GM12878 (cell line): Measurements from ENCODE around the gene CRIM1. TPM values are rescaled to one million over a fixed set of nuclear protein-coding genes. Genes with fewer than 3 reads are reported as not detected.

Source experiments
- ATAC-seq: fragments of 200-7000 bp; cut with Tn5 transposase; 3 replicates; pipeline ENCODE4 v1.9.1; 2020; ENCODE audit warnings: mild to moderate bottlenecking, moderate library complexity
- BruUV-seq: library from RNA; stranded (reverse); fragments of 400-500 nt; replicated peaks from 2 replicates; lab custom pipeline; 2021; lab: Mats Ljungman, UMichigan
- CTCF ChIA-PET: fragments of 300-600 bp; sonication (Branson Sonifier 250); formaldehyde crosslinking; extraction: SDS; loops from one replicate; lab custom pipeline; 2021; ENCODE audit warnings: inconsistent platforms; lab: Yijun Ruan, JAX
- POLR2A ChIA-PET: fragments of 350-600 bp; formaldehyde crosslinking; extraction: SDS; loops from one replicate; lab custom pipeline; 2021; ENCODE audit warnings: inconsistent platforms; lab: Charles Lee
- RAD21 ChIA-PET: fragments of 300-600 bp; sonication (Branson Sonifier 250); formaldehyde crosslinking; loops from one replicate; lab custom pipeline; 2023; ENCODE audit warnings: antibody characterized with exemption; ENCODE audit not compliant: unreplicated experiment; lab: Charles Lee
- SMC1A ChIA-PET: fragments of 300-600 bp; sonication (Branson Sonifier 250); formaldehyde crosslinking; loops from one replicate; lab custom pipeline; 2023; ENCODE audit not compliant: unreplicated experiment, uncharacterized antibody; lab: Charles Lee
- DNase-seq: peaks from one replicate; pipeline ENCODE4 v3.0.0-alpha.2; 2011; ENCODE audit warnings: low read depth, low spot score
- FAIRE-seq: peaks from 3 replicates; lab custom pipeline; 2011; peaks lifted over from hg19 to GRCh38; lab: Jason Lieb, UNC
- H2AFZ ChIP-seq: 2 replicates; pipeline ENCODE4 v1.6.0; 2011; ENCODE audit warnings: low read depth, low read length, control low read depth; ENCODE audit not compliant: control insufficient read depth
- H3K27ac ChIP-seq: 2 replicates; pipeline ENCODE4 v1.5.1; 2011; ENCODE audit warnings: control low read depth; ENCODE audit not compliant: control insufficient read depth, insufficient read depth
- H3K27me3 ChIP-seq, 2 experiments: replicated peaks in 1 of 2; 2 replicates each; pipeline versions ENCODE4 v1.6.0 to v1.6.1; 2011; ENCODE audit warnings: low read length in 1 of 2; ENCODE audit not compliant: control insufficient read depth in 2 of 2, insufficient read depth in 2 of 2
- H3K36me3 ChIP-seq, 2 experiments: 2 replicates each; pipeline ENCODE4 v1.5.1; 2011; ENCODE audit warnings: low read length in 1 of 2; ENCODE audit not compliant: control insufficient read depth in 2 of 2, insufficient read depth in 2 of 2
- H3K4me1 ChIP-seq: 2 replicates; pipeline ENCODE4 v1.6.1; 2011; ENCODE audit warnings: mild to moderate bottlenecking, low read length, moderate library complexity, mixed read lengths; ENCODE audit not compliant: control insufficient read depth, insufficient read depth
- H3K4me2 ChIP-seq: 2 replicates; pipeline ENCODE4 v1.6.0; 2011; ENCODE audit warnings: control low read depth; ENCODE audit not compliant: control insufficient read depth, insufficient read depth
- H3K4me3 ChIP-seq: fragments of 200-600 bp; sonication (generic); 2 replicates; pipeline ENCODE4 v1.5.1; 2016
- H3K79me2 ChIP-seq: 2 replicates; pipeline ENCODE4 v1.6.0; 2011; ENCODE audit warnings: low read length; ENCODE audit not compliant: control insufficient read depth, insufficient read depth
- H3K9ac ChIP-seq: 2 replicates; pipeline ENCODE4 v1.8.0; 2011; ENCODE audit warnings: low read length, control low read depth, mixed read lengths; ENCODE audit not compliant: control insufficient read depth, insufficient read depth
- H3K9me3 ChIP-seq: replicated peaks from 3 replicates; pipeline ENCODE4 v1.5.1; 2011; ENCODE audit warnings: mild to moderate bottlenecking, low read length; ENCODE audit not compliant: control insufficient read depth, insufficient read depth
- H4K20me1 ChIP-seq: 2 replicates; pipeline ENCODE4 v1.6.0; 2011; ENCODE audit not compliant: control insufficient read depth, insufficient read depth
- ELK1 ChIP-seq: IDR thresholded peaks from 2 replicates; pipeline ENCODE4 v1.6.1; 2012; ENCODE audit warnings: low read depth, low read length, improper control_type of control experiment
- IRF4 ChIP-seq: IDR thresholded peaks from 2 replicates; pipeline ENCODE4 v1.6.1; 2011; ENCODE audit warnings: low read depth, low read length
- JUND ChIP-seq: IDR thresholded peaks from 2 replicates; pipeline ENCODE4 v1.6.1; 2012; ENCODE audit warnings: low read depth, mild to moderate bottlenecking, low read length, improper control_type of control experiment, moderate library complexity
- NBN ChIP-seq: fragments of 450-650 bp; IDR thresholded peaks from 2 replicates; pipeline ENCODE4 v1.6.1; 2016
- NFIC ChIP-seq: IDR thresholded peaks from 2 replicates; pipeline ENCODE4 v1.6.1; 2012; ENCODE audit warnings: low read depth, mild to moderate bottlenecking, inconsistent platforms, low read length, moderate library complexity
- NFYA ChIP-seq: IDR thresholded peaks from 2 replicates; pipeline ENCODE4 v1.6.1; 2011; ENCODE audit warnings: low read depth, mild to moderate bottlenecking, low read length, improper control_type of control experiment, borderline replicate concordance
- RELA ChIP-seq: fragments of 450-650 bp; IDR thresholded peaks from 2 replicates; pipeline ENCODE4 v1.8.0; 2014; ENCODE audit warnings: borderline replicate concordance; ENCODE audit not compliant: partially characterized antibody
- SIX5 ChIP-seq: IDR thresholded peaks from 2 replicates; pipeline ENCODE4 v1.6.1; 2011; ENCODE audit warnings: mild to moderate bottlenecking, low read depth, low read length, moderate library complexity; ENCODE audit not compliant: severe bottlenecking
- SKIL ChIP-seq: fragments of 450-650 bp; IDR thresholded peaks from 2 replicates; pipeline ENCODE4 v1.6.1; 2017; ENCODE audit warnings: mild to moderate bottlenecking, low read depth, inconsistent platforms; ENCODE audit not compliant: poor library complexity, severe bottlenecking
- SREBF2 ChIP-seq: IDR thresholded peaks from 2 replicates; pipeline ENCODE4 v1.6.1; 2012; ENCODE audit warnings: mild to moderate bottlenecking, low read length
- TAF1 ChIP-seq: IDR thresholded peaks from 2 replicates; pipeline ENCODE4 v1.6.1; 2011; ENCODE audit warnings: mild to moderate bottlenecking, low read depth, low read length, borderline replicate concordance
- ZNF592 ChIP-seq: fragments of 450-650 bp; IDR thresholded peaks from 2 replicates; pipeline ENCODE4 v1.6.1; 2017; ENCODE audit warnings: mild to moderate bottlenecking, moderate library complexity
- WGBS: methylation state at CpG from one replicate; pipeline ENCODE4 v1.1.6; 2016; ENCODE audit warnings: low lambda C conversion rate; ENCODE audit not compliant: insufficient replicate concordance, insufficient coverage; ENCODE audit errors: missing lambda C conversion rate; 5-methylcytosine and 5-hydroxymethylcytosine counted together
- in situ Hi-C: fragments of 300-500 bp; cut with MboI; formaldehyde crosslinking; loops from 9 replicates; pipeline ENCODE4 v1.14.3; 2018; ENCODE audit warnings: mixed read lengths
- intact Hi-C: fragments of 100-400 bp; cut with micrococcal nuclease; formaldehyde crosslinking; loops from one replicate; pipeline ENCODE4 v1.14.2; 2022; ENCODE audit not compliant: unreplicated experiment
- polyA plus RNA-seq, 11 experiments: library from polyadenylated mRNA; depleted of rRNA in 4 of 11; unstranded in 6 of 11; stranded (reverse) in 5 of 11; fragments of >200 nt; fragmentation: Nextera tagmentation in 4 of 11; fragmentation: Illumina TruSeq in 1 of 11; extraction: Ambion mirVana in 4 of 11; extraction: Trizol in 1 of 11; gene quantifications; 1 replicate in 1 of 11; 2 replicates in 10 of 11; pipeline versions ENCODE4 v1.2.1 to v1.2.3, GENCODE V29; 2011 to 2016; ENCODE audit warnings: inconsistent platforms in 2 of 11, missing spikeins in 2 of 11, low read depth in 1 of 11
- total RNA-seq, 4 experiments: library from RNA; depleted of rRNA in 3 of 4; stranded (reverse); fragments of >200 nt in 3 of 4; fragmentation: Illumina TruSeq in 1 of 4; extraction: Trizol in 1 of 4; gene quantifications; 2 replicates each; pipeline versions ENCODE4 v1.2.1 to v1.2.3, GENCODE V29; 2013 to 2021

CRIM1 gene
- total and polyA plus RNA-seq, 10 of the 15 experiments (the other 5 are each of a cell fraction or from before 2014, with no cell fraction given) = 0.42 to 7.4 (median 3.1) TPM

GRCh38 chr2:36388472-36388871 lies 32.9 kb downstream of the CRIM1 start:
- Histone ChIP-seq H3K9ac (no peak overlapping the region), H2AFZ (no peak overlapping the region), H3K27ac (no peak overlapping the region), H4K20me1 (no peaks in the 10 kb centered on the region), H3K9me3 (no peaks in the 10 kb centered on the region), H3K27me3 (no peaks in the 10 kb centered on the region), H3K4me1 (no peaks in the 10 kb centered on the region), H3K4me2 (no peak overlapping the region), H3K36me3 (no peaks in the 10 kb centered on the region), H3K79me2 (no peaks in the 10 kb centered on the region), H3K4me3 (no peak overlapping the region)
- SMC1A ChIA-PET = no interaction called here
- ATAC-seq (no peak), FAIRE-seq (no peak), DNase-seq (no peak)
- no TSS peak for BruUV-seq
- POLR2A ChIA-PET = no interaction called here
- in situ Hi-C loops (no loop called here), intact Hi-C loops (no loop called here)
- WGBS = 0% methylated on average over 3 of the region's 3 CpGs
- RAD21 ChIA-PET = no interaction called here
- CTCF ChIA-PET = no interaction called here
- TF ChIP-seq SKIL (no peak), SREBF2 (no peak), NBN (no peak), JUND (no peak), ZNF592 (no peak), ELK1 (no peak), NFIC (no peak), RELA (no peak), NFYA (no peak), SIX5 (no peak), TAF1 (no peak), IRF4 (no peak)
- TF ChIP-seq, all 136 proteins: peak for 0
